Gastroesophageal sphincter (tissue), 4 donors: ENCODE results near the gene APOL3. TPM values are rescaled to one million over a fixed set of nuclear protein-coding genes. Genes with fewer than 3 reads are reported as not detected.
"Not testable (repeated sequence)": the region's sequence is repeated elsewhere in the genome, so short reads cannot be mapped to it uniquely, and the experiment has no call there.

Source experiments
- ATAC-seq: fragments of 150-250 bp; one replicate; pipeline ENCODE4 v1.9.1; 2016; ENCODE audit warnings: mild to moderate bottlenecking, moderate library complexity
- H3K27ac ChIP-seq, 4 donors: fragments of 200-600 bp; sonication (generic) in 3 of 4; 1 replicate in 3 of 4; 2 replicates in 1 of 4; pipeline ENCODE4 v1.5.1; 2016 to 2019
- H3K27me3 ChIP-seq: fragments of 200-600 bp; sonication (generic); one replicate; pipeline ENCODE4 v1.5.1; 2019
- H3K36me3 ChIP-seq, 2 donors: fragments of 200-600 bp; sonication (generic); one replicate each; pipeline ENCODE4 v1.5.1; 2019; ENCODE audit warnings: control low read depth in 1 of 2
- H3K4me1 ChIP-seq, 3 donors: fragments of 200-600 bp; sonication (generic); 1 replicate in 2 of 3; 2 replicates in 1 of 3; pipeline ENCODE4 v1.5.1; 2016 to 2019; ENCODE audit warnings: control low read depth in 2 of 3
- H3K4me3 ChIP-seq, 2 donors: fragments of 200-600 bp; sonication (generic); one replicate each; pipeline ENCODE4 v1.5.1; 2019; ENCODE audit warnings: mild to moderate bottlenecking in 1 of 2, moderate library complexity in 1 of 2
- H3K9me3 ChIP-seq, 3 donors: fragments of 200-600 bp; sonication (generic); one replicate each; pipeline ENCODE4 v1.5.1; 2017 to 2019; ENCODE audit warnings: control low read depth in 2 of 3
- EP300 ChIP-seq: sonication (generic); formaldehyde crosslinking; IDR thresholded peaks from one replicate; pipeline ENCODE4 v1.6.1; 2017; ENCODE audit warnings: antibody characterized with exemption, mild to moderate bottlenecking
- POLR2A ChIP-seq, 2 donors: fragments of 450-650 bp; IDR thresholded peaks; one replicate each; pipeline ENCODE4 v1.6.1; 2017; ENCODE audit warnings: antibody characterized with exemption in 2 of 2, mild to moderate bottlenecking in 2 of 2, moderate library complexity in 1 of 2
- POLR2AphosphoS5 ChIP-seq: sonication (generic); formaldehyde crosslinking; IDR thresholded peaks from one replicate; pipeline ENCODE4 v1.6.1; 2017; ENCODE audit warnings: antibody characterized with exemption
- WGBS, 2 donors: methylation state at CpG; one replicate each; pipeline ENCODE4 v1.1.5; 2018; ENCODE audit warnings: low coverage in 1 of 2; 5-methylcytosine and 5-hydroxymethylcytosine counted together
- total RNA-seq, 4 donors: library from RNA; depleted of rRNA; stranded (reverse); fragments of >200 nt; gene quantifications; one replicate each; pipeline ENCODE4 v1.1.0, GENCODE V29; 2016
- TF ChIP-seq, protein P1 (sequence below), 4 experiments: fragments of 200-600 bp in 2 of 4; fragments of 450-650 bp in 2 of 4; sonication (generic) in 1 of 4; IDR thresholded peaks; one replicate each; pipeline ENCODE4 v1.5.1; 2017 to 2019; ENCODE audit warnings: antibody characterized with exemption in 4 of 4, mild to moderate bottlenecking in 2 of 4, moderate library complexity in 2 of 4

APOL3 gene
- total RNA-seq, 4 donors from 2014 or later: 35.5 to 80.5 (median 41.6) TPM

DNA sequence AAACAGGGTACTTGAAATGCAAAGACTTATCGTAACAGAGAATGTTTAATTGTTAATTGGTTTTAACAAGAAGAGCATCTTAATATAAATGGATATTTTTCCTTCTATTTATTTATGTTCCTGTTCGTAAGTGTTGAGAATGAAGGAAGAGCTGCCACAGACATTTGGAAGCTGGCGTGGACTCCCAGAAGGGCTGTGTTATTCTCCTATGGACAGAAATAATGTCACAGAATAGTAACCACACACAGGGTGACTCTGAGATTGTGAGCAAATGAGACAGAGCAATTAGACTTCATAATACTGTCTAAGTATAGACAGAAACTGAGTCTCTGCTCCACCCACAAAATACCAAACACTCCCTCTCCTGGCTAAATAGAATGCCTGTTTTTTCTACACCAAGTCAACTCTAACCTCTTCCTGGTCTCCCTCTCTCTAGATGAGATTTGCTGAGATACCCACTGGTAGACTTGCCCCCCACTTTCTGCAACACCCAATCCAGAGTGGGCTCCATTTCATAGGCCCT, 6.1 kb downstream of the APOL3 start:
- TF ChIP-seq EP300 (no peak), POLR2AphosphoS5 (no peak)
- TF ChIP-seq, protein P1, sequence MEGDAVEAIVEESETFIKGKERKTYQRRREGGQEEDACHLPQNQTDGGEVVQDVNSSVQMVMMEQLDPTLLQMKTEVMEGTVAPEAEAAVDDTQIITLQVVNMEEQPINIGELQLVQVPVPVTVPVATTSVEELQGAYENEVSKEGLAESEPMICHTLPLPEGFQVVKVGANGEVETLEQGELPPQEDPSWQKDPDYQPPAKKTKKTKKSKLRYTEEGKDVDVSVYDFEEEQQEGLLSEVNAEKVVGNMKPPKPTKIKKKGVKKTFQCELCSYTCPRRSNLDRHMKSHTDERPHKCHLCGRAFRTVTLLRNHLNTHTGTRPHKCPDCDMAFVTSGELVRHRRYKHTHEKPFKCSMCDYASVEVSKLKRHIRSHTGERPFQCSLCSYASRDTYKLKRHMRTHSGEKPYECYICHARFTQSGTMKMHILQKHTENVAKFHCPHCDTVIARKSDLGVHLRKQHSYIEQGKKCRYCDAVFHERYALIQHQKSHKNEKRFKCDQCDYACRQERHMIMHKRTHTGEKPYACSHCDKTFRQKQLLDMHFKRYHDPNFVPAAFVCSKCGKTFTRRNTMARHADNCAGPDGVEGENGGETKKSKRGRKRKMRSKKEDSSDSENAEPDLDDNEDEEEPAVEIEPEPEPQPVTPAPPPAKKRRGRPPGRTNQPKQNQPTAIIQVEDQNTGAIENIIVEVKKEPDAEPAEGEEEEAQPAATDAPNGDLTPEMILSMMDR (IDR thresholded peaks at IDR 0.05): no peak
- Histone ChIP-seq H3K27me3 (no peaks in the 10 kb centered on the region), H3K4me3 (no peak overlapping the region), H3K27ac (peak overlapping the region; percentile 47 to 93 (median 88)), H3K4me1 (peaks cover 4 to 99% (median 32%) of the 10 kb centered on the region in 3 donors), H3K36me3 (peaks cover 0 to 2% of the 10 kb centered on the region in 2 donors), H3K9me3 (no peaks in the 10 kb centered on the region)
- WGBS, 2 donors: 84 to 86% methylated on average over 3 of the region's 3 CpGs
- ATAC-seq: no peak

DNA sequence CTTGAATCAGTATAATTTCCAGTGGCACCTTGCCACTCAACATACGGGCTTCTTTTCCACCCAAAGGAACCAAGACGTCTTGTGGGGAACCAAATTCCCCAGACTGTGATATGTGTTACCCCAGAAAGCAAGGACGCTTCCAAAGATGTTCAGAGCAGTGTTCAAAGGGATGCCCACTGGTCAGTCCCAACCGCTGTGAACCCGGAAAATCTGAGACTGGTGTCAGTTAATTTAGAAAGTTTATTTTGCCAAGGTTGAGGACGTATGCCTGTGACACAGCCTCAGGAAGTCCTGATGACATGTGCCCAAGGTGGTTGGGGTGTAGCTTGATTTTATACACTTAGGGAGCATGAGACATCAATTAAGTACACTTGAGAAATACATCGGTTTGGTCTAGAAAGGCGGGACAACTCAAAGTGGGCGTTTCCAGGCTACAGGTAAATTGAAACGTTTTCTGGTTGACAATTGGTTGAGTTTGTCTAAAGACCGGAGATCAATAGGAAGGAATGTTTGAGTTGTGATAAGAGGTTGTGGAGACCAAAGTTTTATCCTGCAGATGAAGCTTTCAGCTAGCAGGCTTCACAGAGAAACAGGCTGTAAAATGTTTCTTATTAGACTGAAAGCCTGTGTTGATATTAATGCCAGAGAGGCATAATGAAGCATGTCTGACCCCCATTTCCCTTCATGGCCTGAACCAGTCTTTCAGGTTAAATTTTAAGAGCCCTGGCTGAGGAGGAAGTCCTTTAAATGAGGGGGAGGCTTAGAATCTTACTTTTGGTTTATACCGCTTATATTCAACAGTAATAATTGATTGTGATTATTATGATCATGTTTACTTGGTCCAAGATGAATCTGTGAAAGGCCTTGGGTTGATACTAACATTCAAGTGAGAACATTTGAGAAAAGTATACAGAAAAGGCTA, 6.8 kb downstream of the APOL3 start:
- H3K4me1 ChIP-seq: peaks cover 4 to 99% (median 32%) of the 10 kb centered on the region in 3 donors
- WGBS, 2 donors: 80 to 82% methylated on average over 6 to 11 of the region's 12 CpGs

DNA sequence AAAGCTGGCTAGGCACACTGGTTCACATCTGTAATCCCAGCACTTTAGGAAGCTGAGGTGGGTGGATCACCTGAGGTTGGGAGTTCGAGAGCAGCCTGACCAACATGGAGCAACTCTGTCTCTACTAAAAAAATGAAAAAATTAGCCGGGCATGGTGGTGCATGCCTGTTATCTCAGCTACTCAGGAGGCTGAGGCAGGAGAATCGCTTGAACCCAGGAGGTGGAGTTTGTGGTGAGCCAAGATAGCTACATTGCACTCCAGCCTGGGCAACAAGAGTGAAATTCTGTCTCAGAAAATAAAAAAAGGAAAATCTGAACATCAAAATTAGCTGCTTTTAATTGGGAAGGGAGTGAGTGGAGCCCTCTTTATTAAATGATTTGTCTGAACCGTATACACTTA, 7.7 kb downstream of the APOL3 start:
- H3K4me3 ChIP-seq, H3K27me3 ChIP-seq, H3K9me3 ChIP-seq, ATAC-seq: not testable (repeated sequence)
- Histone ChIP-seq H3K4me1 (peaks cover 4 to 99% (median 32%) of the 10 kb centered on the region in 3 donors), H3K27ac (peak overlapping the region in 3 of 4 donors; percentile 0 to 89 (median 56)), H3K36me3 (peaks cover 0 to 18% of the 10 kb centered on the region in 2 donors)
- WGBS, 2 donors: 91 to 94% methylated on average over 3 to 4 of the region's 4 CpGs

More for the DNA sequence above, 6.8 kb downstream of the APOL3 start:
- Histone ChIP-seq H3K36me3 (peaks cover 0 to 9% of the 10 kb centered on the region in 2 donors), H3K27me3 (no peaks in the 10 kb centered on the region), H3K4me3 (no peak overlapping the region), H3K9me3 (no peaks in the 10 kb centered on the region), H3K27ac (peak overlapping the region in 3 of 4 donors; percentile 88 to 93 (median 89))
- TF ChIP-seq, protein P1 (IDR thresholded peaks at IDR 0.05): no peak
- TF ChIP-seq POLR2AphosphoS5 (no peak), POLR2A (IDR thresholded peaks at IDR 0.05) (no peak), EP300 (no peak)
- no peak for ATAC-seq

DNA sequence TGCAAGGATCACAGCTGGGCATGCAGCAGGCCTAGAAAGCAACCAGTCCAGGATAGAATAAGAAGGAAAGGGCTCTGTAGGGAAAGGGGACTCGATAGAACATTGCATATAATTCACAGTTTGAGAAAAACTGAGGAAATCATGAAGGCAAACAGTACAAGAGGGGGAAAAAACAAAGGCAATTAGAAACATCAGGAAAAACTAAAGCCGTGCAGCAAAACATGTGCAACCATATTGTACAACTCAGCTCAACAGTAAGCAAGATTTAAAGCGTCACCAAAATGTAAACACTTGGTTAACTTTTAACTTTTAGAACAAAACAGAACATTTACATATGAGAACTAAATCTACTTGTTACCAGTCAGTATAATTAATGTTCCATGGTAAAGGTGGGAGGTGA, 8.5 kb downstream of the APOL3 start:
- TF ChIP-seq POLR2A (IDR thresholded peaks at IDR 0.05): no peak
- TF ChIP-seq, protein P1 (IDR thresholded peaks at IDR 0.05): no peak
- TF ChIP-seq EP300: no peak
- TF ChIP-seq POLR2AphosphoS5: no peak
- Histone ChIP-seq H3K27me3 (no peaks in the 10 kb centered on the region), H3K4me3 (no peak overlapping the region), H3K9me3 (no peaks in the 10 kb centered on the region), H3K27ac (peak overlapping the region in 3 of 4 donors; percentile 54 to 89 (median 56)), H3K36me3 (peaks cover 0 to 25% of the 10 kb centered on the region in 2 donors), H3K4me1 (peaks cover 4 to 99% (median 35%) of the 10 kb centered on the region in 3 donors)
- WGBS, 2 donors: 74 to 87% methylated on average over 3 of the region's 3 CpGs
- ATAC-seq: no peak

DNA sequence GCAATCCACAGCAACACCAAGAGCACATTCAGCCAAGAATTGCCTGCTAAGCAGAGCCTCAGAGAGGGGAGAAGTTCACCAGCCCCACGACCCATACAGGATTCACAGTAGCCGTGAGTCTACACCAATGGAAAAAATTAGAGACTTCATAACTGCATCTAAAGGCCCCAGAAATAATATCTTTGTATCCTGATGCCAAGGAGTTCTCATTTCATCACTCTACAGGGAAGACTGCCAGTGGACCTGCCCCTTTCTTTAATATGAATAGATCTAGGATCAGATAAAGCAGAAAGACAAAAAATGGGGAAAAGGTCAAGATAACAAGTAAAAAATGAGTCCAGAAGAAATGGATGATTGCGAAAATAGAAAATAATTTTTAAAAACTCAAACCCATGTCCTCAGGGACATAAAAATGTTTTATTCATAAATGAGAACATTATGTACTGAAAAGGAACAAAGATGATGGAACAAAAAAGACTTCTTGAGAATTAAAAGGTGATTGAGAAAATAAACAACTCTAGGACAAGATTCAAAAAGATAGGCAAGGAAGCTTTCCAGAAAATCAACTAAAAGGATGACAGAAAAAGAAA, 9.5 kb downstream of the APOL3 start:
- Histone ChIP-seq H3K4me1 (peaks cover 4 to 95% (median 29%) of the 10 kb centered on the region in 3 donors), H3K9me3 (no peaks in the 10 kb centered on the region), H3K36me3 (peaks cover 0 to 29% of the 10 kb centered on the region in 2 donors), H3K4me3 (no peak overlapping the region), H3K27ac (peak overlapping the region in 3 of 4 donors; percentile 71 to 89 (median 72)), H3K27me3 (no peaks in the 10 kb centered on the region)
- ATAC-seq: peak; percentile 54
- TF ChIP-seq, protein P1 (IDR thresholded peaks at IDR 0.05): no peak
- TF ChIP-seq POLR2A (IDR thresholded peaks at IDR 0.05): no peak
- TF ChIP-seq EP300: no peak
- peak; percentile 42 for TF ChIP-seq POLR2AphosphoS5
- 41 to 78% methylated on average over 1 to 3 of the region's 3 CpGs for WGBS, 2 donors
